DND-41 (cell line): ENCODE data around the gene CARD11.

ENCODE experiments used
- ATAC-seq: fragments of 200-7000 bp; cut with Tn5 transposase; 3 replicates; pipeline ENCODE4 v1.9.1; 2021; ENCODE audit warnings: low read depth; ENCODE audit not compliant: insufficient read depth
- DNase-seq: peaks from one replicate; pipeline ENCODE4 v3.0.0-alpha.2; 2020
- H2AFZ ChIP-seq: 2 replicates; pipeline ENCODE4 v1.6.0; 2012; ENCODE audit warnings: low read depth, low read length
- H3K27ac ChIP-seq: 2 replicates; pipeline ENCODE4 v1.5.1; 2012; ENCODE audit warnings: low read length, inconsistent platforms
- H3K27me3 ChIP-seq: fragments of 200-600 bp; sonication (generic); 2 replicates; pipeline ENCODE4 v1.6.0; 2012; ENCODE audit warnings: low read length, mild to moderate bottlenecking, inconsistent platforms; ENCODE audit not compliant: insufficient read depth, poor library complexity
- H3K36me3 ChIP-seq: 2 replicates; pipeline ENCODE4 v1.5.1; 2012; ENCODE audit warnings: low read length, inconsistent platforms; ENCODE audit not compliant: insufficient read depth
- H3K4me1 ChIP-seq: 2 replicates; pipeline ENCODE4 v1.5.1; 2012; ENCODE audit warnings: mild to moderate bottlenecking, low read length; ENCODE audit not compliant: insufficient read depth
- H3K4me2 ChIP-seq: 2 replicates; pipeline ENCODE4 v1.6.0; 2012; ENCODE audit warnings: mild to moderate bottlenecking, moderate library complexity, low read length, inconsistent platforms; ENCODE audit not compliant: insufficient read depth
- H3K4me3 ChIP-seq, 2 experiments: fragments of 200-600 bp in 1 of 2; shearing (Covaris generic) in 1 of 2; 2 replicates each; pipeline ENCODE4 v1.5.1; 2012 to 2016; ENCODE audit warnings: inconsistent platforms in 2 of 2, low read length in 2 of 2, mild to moderate bottlenecking in 2 of 2, low read depth in 1 of 2, moderate library complexity in 1 of 2
- H3K79me2 ChIP-seq: 2 replicates; pipeline ENCODE4 v1.6.0; 2012; ENCODE audit warnings: low read length, inconsistent platforms; ENCODE audit not compliant: insufficient read depth
- H3K9ac ChIP-seq: 2 replicates; pipeline ENCODE4 v1.6.0; 2012; ENCODE audit warnings: low read depth, mild to moderate bottlenecking, inconsistent platforms, low read length, moderate library complexity
- H3K9me3 ChIP-seq: 2 replicates; pipeline ENCODE4 v1.5.1; 2012; ENCODE audit warnings: low read length, moderate library complexity, mild to moderate bottlenecking, inconsistent platforms; ENCODE audit not compliant: insufficient read depth, severe bottlenecking
- H4K20me1 ChIP-seq: 2 replicates; pipeline ENCODE4 v1.6.0; 2012; ENCODE audit warnings: low read length; ENCODE audit not compliant: insufficient read depth
- CTCF ChIP-seq: IDR thresholded peaks from 2 replicates; pipeline ENCODE4 v1.5.1; 2012; ENCODE audit warnings: borderline replicate concordance, low read length, moderate library complexity, mild to moderate bottlenecking; ENCODE audit not compliant: poor library complexity, severe bottlenecking; ENCODE audit errors: extremely low read depth
- EZH2 ChIP-seq: IDR thresholded peaks from 3 replicates; pipeline ENCODE4 v1.6.1; 2012; ENCODE audit warnings: borderline replicate concordance, low read depth, mild to moderate bottlenecking, moderate library complexity, low read length, inconsistent platforms; ENCODE audit not compliant: severe bottlenecking

Gene CARD11

GRCh38 chr7:3076700-3077099 is 33.0 kb upstream of the CARD11 start:
- Histone ChIP-seq H3K79me2 (no peaks in the 10 kb centered on the region), H4K20me1 (no peaks in the 10 kb centered on the region), H3K27ac (no peak overlapping the region), H3K4me1 (no peaks in the 10 kb centered on the region), H3K27me3 (no peaks in the 10 kb centered on the region), H3K9me3 (no peaks in the 10 kb centered on the region), H3K9ac (no peak overlapping the region), H3K36me3 (no peaks in the 10 kb centered on the region), H2AFZ (no peak overlapping the region), H3K4me3 (no peak overlapping the region), H3K4me2 (no peak overlapping the region)
- ATAC-seq: no peak
- TF ChIP-seq CTCF (no peak), EZH2 (no peak)
- DNase-seq: no peak

- H3K9me3 ChIP-seq: no peaks in the 10 kb centered on the region
- no peak overlapping the region for H3K27ac ChIP-seq
- no peak for TF ChIP-seq EZH2
- TF ChIP-seq CTCF: no peak
- no peaks in the 10 kb centered on the region for H3K27me3 ChIP-seq
- H3K9ac ChIP-seq: no peak overlapping the region
- no peak overlapping the region for H3K4me2 ChIP-seq
- H3K4me3 ChIP-seq: no peak overlapping the region
- ATAC-seq (no peak), DNase-seq (no peak)
- no peak overlapping the region for H2AFZ ChIP-seq
- no peaks in the 10 kb centered on the region for H3K79me2 ChIP-seq
- no peaks in the 10 kb centered on the region for H3K36me3 ChIP-seq
- H4K20me1 ChIP-seq: no peaks in the 10 kb centered on the region
- no peaks in the 10 kb centered on the region for H3K4me1 ChIP-seq
Observed at GRCh38 chr7:3076163-3076562, 32.5 kb upstream of the CARD11 start.

- Histone ChIP-seq H3K9me3 (no peaks in the 10 kb centered on the region), H3K27ac (no peak overlapping the region), H3K4me1 (no peaks in the 10 kb centered on the region), H3K79me2 (no peaks in the 10 kb centered on the region), H2AFZ (no peak overlapping the region), H4K20me1 (no peaks in the 10 kb centered on the region), H3K4me3 (no peak overlapping the region), H3K27me3 (no peaks in the 10 kb centered on the region), H3K4me2 (no peak overlapping the region), H3K36me3 (no peaks in the 10 kb centered on the region), H3K9ac (no peak overlapping the region)
- ATAC-seq: no peak
- TF ChIP-seq CTCF (no peak), EZH2 (no peak)
- no peak for DNase-seq
Observed at GRCh38 chr7:3075441-3075840, 31.8 kb upstream of the CARD11 start.

GRCh38 chr7:3074459-3074821 is 30.8 kb upstream of the CARD11 start:
- Histone ChIP-seq H3K4me1 (no peaks in the 10 kb centered on the region), H3K9me3 (no peaks in the 10 kb centered on the region), H3K27me3 (no peaks in the 10 kb centered on the region), H3K9ac (no peak overlapping the region), H3K4me3 (no peak overlapping the region), H3K79me2 (no peaks in the 10 kb centered on the region), H3K36me3 (no peaks in the 10 kb centered on the region), H4K20me1 (no peaks in the 10 kb centered on the region), H3K4me2 (no peak overlapping the region), H3K27ac (no peak overlapping the region), H2AFZ (no peak overlapping the region)
- TF ChIP-seq CTCF: no peak
- no peak for TF ChIP-seq EZH2
- DNase-seq (no peak), ATAC-seq (no peak)
